GM12878 (cell line): ENCODE results near the gene PINK1. TPM values are rescaled to one million over a fixed set of nuclear protein-coding genes. Genes with fewer than 3 reads are reported as not detected.

Source experiments
- ATAC-seq: fragments of 200-7000 bp; cut with Tn5 transposase; 3 replicates; pipeline ENCODE4 v1.9.1; 2020; ENCODE audit warnings: mild to moderate bottlenecking, moderate library complexity
- BruUV-seq: library from RNA; stranded (reverse); fragments of 400-500 nt; replicated peaks from 2 replicates; lab custom pipeline; 2021; lab: Mats Ljungman, UMichigan
- CTCF ChIA-PET: fragments of 300-600 bp; sonication (Branson Sonifier 250); formaldehyde crosslinking; extraction: SDS; loops from one replicate; lab custom pipeline; 2021; ENCODE audit warnings: inconsistent platforms; lab: Yijun Ruan, JAX
- POLR2A ChIA-PET: fragments of 350-600 bp; formaldehyde crosslinking; extraction: SDS; loops from one replicate; lab custom pipeline; 2021; ENCODE audit warnings: inconsistent platforms; lab: Charles Lee
- RAD21 ChIA-PET: fragments of 300-600 bp; sonication (Branson Sonifier 250); formaldehyde crosslinking; loops from one replicate; lab custom pipeline; 2023; ENCODE audit warnings: antibody characterized with exemption; ENCODE audit not compliant: unreplicated experiment; lab: Charles Lee
- SMC1A ChIA-PET: fragments of 300-600 bp; sonication (Branson Sonifier 250); formaldehyde crosslinking; loops from one replicate; lab custom pipeline; 2023; ENCODE audit not compliant: unreplicated experiment, uncharacterized antibody; lab: Charles Lee
- DNase-seq: peaks from one replicate; pipeline ENCODE4 v3.0.0-alpha.2; 2011; ENCODE audit warnings: low read depth, low spot score
- FAIRE-seq: peaks from 3 replicates; lab custom pipeline; 2011; peaks lifted over from hg19 to GRCh38; lab: Jason Lieb, UNC
- H2AFZ ChIP-seq: 2 replicates; pipeline ENCODE4 v1.6.0; 2011; ENCODE audit warnings: low read depth, low read length, control low read depth; ENCODE audit not compliant: control insufficient read depth
- H3K27ac ChIP-seq: 2 replicates; pipeline ENCODE4 v1.5.1; 2011; ENCODE audit warnings: control low read depth; ENCODE audit not compliant: control insufficient read depth, insufficient read depth
- H3K27me3 ChIP-seq, 2 experiments: replicated peaks in 1 of 2; 2 replicates each; pipeline versions ENCODE4 v1.6.0 to v1.6.1; 2011; ENCODE audit warnings: low read length in 1 of 2; ENCODE audit not compliant: control insufficient read depth in 2 of 2, insufficient read depth in 2 of 2
- H3K36me3 ChIP-seq, 2 experiments: 2 replicates each; pipeline ENCODE4 v1.5.1; 2011; ENCODE audit warnings: low read length in 1 of 2; ENCODE audit not compliant: control insufficient read depth in 2 of 2, insufficient read depth in 2 of 2
- H3K4me1 ChIP-seq: 2 replicates; pipeline ENCODE4 v1.6.1; 2011; ENCODE audit warnings: mild to moderate bottlenecking, low read length, moderate library complexity, mixed read lengths; ENCODE audit not compliant: control insufficient read depth, insufficient read depth
- H3K4me2 ChIP-seq: 2 replicates; pipeline ENCODE4 v1.6.0; 2011; ENCODE audit warnings: control low read depth; ENCODE audit not compliant: control insufficient read depth, insufficient read depth
- H3K4me3 ChIP-seq: fragments of 200-600 bp; sonication (generic); 2 replicates; pipeline ENCODE4 v1.5.1; 2016
- H3K79me2 ChIP-seq: 2 replicates; pipeline ENCODE4 v1.6.0; 2011; ENCODE audit warnings: low read length; ENCODE audit not compliant: control insufficient read depth, insufficient read depth
- H3K9ac ChIP-seq: 2 replicates; pipeline ENCODE4 v1.8.0; 2011; ENCODE audit warnings: low read length, control low read depth, mixed read lengths; ENCODE audit not compliant: control insufficient read depth, insufficient read depth
- H3K9me3 ChIP-seq: replicated peaks from 3 replicates; pipeline ENCODE4 v1.5.1; 2011; ENCODE audit warnings: mild to moderate bottlenecking, low read length; ENCODE audit not compliant: control insufficient read depth, insufficient read depth
- H4K20me1 ChIP-seq: 2 replicates; pipeline ENCODE4 v1.6.0; 2011; ENCODE audit not compliant: control insufficient read depth, insufficient read depth
- BRCA1 ChIP-seq: IDR thresholded peaks from 2 replicates; pipeline ENCODE4 v1.6.1; 2011; ENCODE audit warnings: low read depth, low read length, improper control_type of control experiment
- E2F4 ChIP-seq: IDR thresholded peaks from 2 replicates; pipeline ENCODE4 v1.6.1; 2012; ENCODE audit warnings: low read depth, low read length, improper control_type of control experiment
- EP300 ChIP-seq, 2 experiments: fragments of 150-350 bp in 1 of 2; IDR thresholded peaks; 2 replicates each; pipeline ENCODE4 v1.6.1; 2011 to 2012; ENCODE audit warnings: low read depth in 2 of 2, low read length in 2 of 2, borderline replicate concordance in 1 of 2, improper control_type of control experiment in 1 of 2, inconsistent platforms in 1 of 2; ENCODE audit not compliant: control insufficient read depth in 1 of 2
- FOS ChIP-seq: IDR thresholded peaks from 3 replicates; pipeline ENCODE4 v1.6.1; 2011; ENCODE audit warnings: borderline replicate concordance; ENCODE audit not compliant: insufficient read length; ENCODE audit errors: extremely low read depth
- GABPA ChIP-seq: IDR thresholded peaks from 2 replicates; pipeline ENCODE4 v1.6.1; 2014; ENCODE audit warnings: antibody characterized with exemption, low read depth, mild to moderate bottlenecking, inconsistent platforms
- POLR2A ChIP-seq: IDR thresholded peaks from 2 replicates; pipeline ENCODE4 v1.6.1; 2011; ENCODE audit warnings: low read depth, mild to moderate bottlenecking, low read length
- RELA ChIP-seq: fragments of 450-650 bp; IDR thresholded peaks from 2 replicates; pipeline ENCODE4 v1.8.0; 2014; ENCODE audit warnings: borderline replicate concordance; ENCODE audit not compliant: partially characterized antibody
- RUNX3 ChIP-seq: IDR thresholded peaks from 2 replicates; pipeline ENCODE4 v1.6.1; 2012; ENCODE audit warnings: low read length, inconsistent platforms
- SMAD5 ChIP-seq: IDR thresholded peaks from 2 replicates; pipeline ENCODE4 v1.6.1; 2016; ENCODE audit warnings: antibody characterized with exemption, low read depth
- SUZ12 ChIP-seq: fragments of 200-600 bp; sonication (generic); IDR thresholded peaks from one replicate; pipeline ENCODE4 v1.6.1; 2018; ENCODE audit warnings: antibody characterized with exemption, mild to moderate bottlenecking; ENCODE audit not compliant: unreplicated experiment
- TARDBP ChIP-seq: IDR thresholded peaks from 2 replicates; pipeline ENCODE4 v1.6.1; 2016; ENCODE audit warnings: borderline replicate concordance
- ZNF592 ChIP-seq: fragments of 450-650 bp; IDR thresholded peaks from 2 replicates; pipeline ENCODE4 v1.6.1; 2017; ENCODE audit warnings: mild to moderate bottlenecking, moderate library complexity
- ZSCAN29 ChIP-seq: fragments of 450-650 bp; IDR thresholded peaks from 2 replicates; pipeline ENCODE4 v1.6.1; 2017; ENCODE audit warnings: mild to moderate bottlenecking, moderate library complexity
- WGBS: methylation state at CpG from one replicate; pipeline ENCODE4 v1.1.6; 2016; ENCODE audit warnings: low lambda C conversion rate; ENCODE audit not compliant: insufficient replicate concordance, insufficient coverage; ENCODE audit errors: missing lambda C conversion rate; 5-methylcytosine and 5-hydroxymethylcytosine counted together
- in situ Hi-C: fragments of 300-500 bp; cut with MboI; formaldehyde crosslinking; loops from 9 replicates; pipeline ENCODE4 v1.14.3; 2018; ENCODE audit warnings: mixed read lengths
- intact Hi-C: fragments of 100-400 bp; cut with micrococcal nuclease; formaldehyde crosslinking; loops from one replicate; pipeline ENCODE4 v1.14.2; 2022; ENCODE audit not compliant: unreplicated experiment
- polyA plus RNA-seq, 11 experiments: library from polyadenylated mRNA; depleted of rRNA in 4 of 11; unstranded in 6 of 11; stranded (reverse) in 5 of 11; fragments of >200 nt; fragmentation: Nextera tagmentation in 4 of 11; fragmentation: Illumina TruSeq in 1 of 11; extraction: Ambion mirVana in 4 of 11; extraction: Trizol in 1 of 11; gene quantifications; 1 replicate in 1 of 11; 2 replicates in 10 of 11; pipeline versions ENCODE4 v1.2.1 to v1.2.3, GENCODE V29; 2011 to 2016; ENCODE audit warnings: inconsistent platforms in 2 of 11, missing spikeins in 2 of 11, low read depth in 1 of 11
- total RNA-seq, 4 experiments: library from RNA; depleted of rRNA in 3 of 4; stranded (reverse); fragments of >200 nt in 3 of 4; fragmentation: Illumina TruSeq in 1 of 4; extraction: Trizol in 1 of 4; gene quantifications; 2 replicates each; pipeline versions ENCODE4 v1.2.1 to v1.2.3, GENCODE V29; 2013 to 2021

The PINK1 gene
- total and polyA plus RNA-seq, 10 of the 15 experiments (the other 5 are each of a cell fraction or from before 2014, with no cell fraction given): 0.42 to 4.4 (median 1.9) TPM; not detected in 1

- CTCF ChIA-PET: interaction anchor here (1.4 kb wide), 1 partner anchor 12 kb away, joined by 3 read pairs; no protein-coding TSS in a partner anchor
- Histone ChIP-seq H4K20me1 (no peaks in the 10 kb centered on the region), H3K4me1 (no peaks in the 10 kb centered on the region), H3K4me2 (no peak overlapping the region), H3K9me3 (no peaks in the 10 kb centered on the region), H3K4me3 (no peak overlapping the region), H3K79me2 (no peaks in the 10 kb centered on the region), H3K36me3 (no peaks in the 10 kb centered on the region), H3K27me3 (peaks cover 5 to 8% of the 10 kb centered on the region in 2 experiments), H3K27ac (no peak overlapping the region), H2AFZ (no peak overlapping the region), H3K9ac (no peak overlapping the region)
- in situ Hi-C loops (no loop called here), intact Hi-C loops (no loop called here)
- FAIRE-seq: no peak
- DNase-seq: no peak
- RAD21 ChIA-PET: no interaction called here
- ATAC-seq: no peak
- BruUV-seq: no TSS peak
- SMC1A ChIA-PET: no interaction called here
- WGBS: 6% methylated on average over 8 of the region's 10 CpGs
- TF ChIP-seq E2F4 (no peak), GABPA (no peak), RELA (no peak), BRCA1 (no peak), TARDBP (no peak), SMAD5 (no peak), ZNF592 (no peak), SUZ12 (no peak), FOS (no peak), ZSCAN29 (no peak), POLR2A (no peak), RUNX3 (no peak), EP300 (IDR thresholded peaks at IDR 0.05; ENCODE audit: borderline replicate concordance in 1 of 2, control insufficient read depth in 1 of 2, low read depth in 2 of 2, low read length in 2 of 2) (no peak)
- POLR2A ChIA-PET: no interaction called here
Measured at GRCh38 chr1:20586953-20587660, 46.2 kb upstream of the PINK1 start.
